HuH-7.5 (cell line): ENCODE results near the gene MAP3K9.
"Not testable (repeated sequence)": the region's sequence is repeated elsewhere in the genome, so short reads cannot be mapped to it uniquely, and the experiment has no call there.

ENCODE experiments used
- DNase-seq: peaks from one replicate; pipeline ENCODE4 v3.0.0; 2011; ENCODE audit warnings: low spot score

Gene MAP3K9

GRCh38 chr14:70724110-70724509, 85.2 kb downstream of the MAP3K9 start:
- DNase-seq = no peak

GRCh38 chr14:70723276-70723675, 86.0 kb downstream of the MAP3K9 start:
- no peak for DNase-seq

DNA sequence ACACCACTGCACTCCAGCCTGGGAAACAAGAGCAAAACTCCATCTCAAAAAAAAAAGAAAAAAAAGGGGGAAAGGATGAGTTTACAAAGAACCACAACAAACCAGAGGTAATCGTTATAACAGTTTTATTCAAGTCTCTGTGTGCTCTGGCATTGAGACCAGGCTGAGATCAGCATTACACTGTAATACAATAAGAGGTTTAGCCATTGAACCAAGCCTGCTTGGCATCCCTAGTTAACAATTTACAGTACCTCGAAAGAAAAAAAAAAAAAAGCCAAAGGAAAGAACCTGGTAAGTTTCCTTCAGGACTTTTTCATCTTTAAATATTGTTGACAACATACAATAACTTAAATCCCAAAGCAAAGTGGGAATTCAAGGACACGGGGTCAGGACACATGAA, 86.9 kb downstream of the MAP3K9 start:
- DNase-seq = no peak

GRCh38 chr14:70721542-70721941, 87.8 kb downstream of the MAP3K9 start:
- DNase-seq = no peak

- DNase-seq = no peak
Measured at GRCh38 chr14:70718383-70719118, 90.8 kb downstream of the MAP3K9 start.

GRCh38 chr14:70716958-70717357, 92.4 kb downstream of the MAP3K9 start:
- no peak for DNase-seq

DNA sequence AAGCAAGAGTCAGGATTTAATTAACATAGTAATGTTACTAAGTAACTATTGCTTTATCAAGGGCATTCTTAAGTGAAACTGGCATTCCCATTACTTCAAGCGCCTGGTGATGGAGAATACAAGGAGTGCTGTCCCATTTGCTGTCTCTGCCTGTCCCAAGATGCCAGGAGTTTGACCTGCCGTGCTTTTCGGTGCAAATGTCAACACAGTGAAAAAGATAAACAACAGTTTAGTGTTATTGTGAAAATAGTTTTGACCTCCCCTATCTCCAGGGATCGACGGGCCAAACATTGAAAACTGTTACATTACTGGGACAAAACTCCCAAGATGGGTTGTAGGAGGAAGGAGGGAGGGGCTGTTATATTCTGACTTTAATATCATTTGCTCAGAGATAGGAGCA, 92.8 kb downstream of the MAP3K9 start:
- DNase-seq = no peak

DNA sequence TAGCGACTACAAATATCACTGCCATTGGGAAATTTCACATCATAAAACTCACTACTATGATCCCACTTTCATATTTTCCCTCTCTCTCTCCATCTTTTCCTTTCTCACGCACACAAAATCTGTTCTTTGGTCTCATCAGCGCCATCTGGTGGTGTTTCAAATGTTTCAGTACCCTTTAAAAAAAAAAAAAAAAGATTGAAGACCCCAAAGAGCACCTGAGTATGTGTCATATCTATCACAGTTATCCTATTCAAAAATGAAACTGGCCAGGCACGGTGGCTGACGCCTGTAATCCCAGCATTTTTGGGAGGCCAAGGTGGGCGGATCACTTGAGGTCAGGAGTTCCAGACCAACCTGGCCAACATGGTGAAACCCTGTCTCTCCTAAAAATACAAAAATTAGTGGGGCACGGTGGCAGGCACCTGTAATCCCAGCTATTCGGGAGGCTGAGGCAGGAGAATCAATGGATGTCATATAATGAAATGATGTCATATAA, 95.2 kb downstream of the MAP3K9 start:
- no peak for DNase-seq

- no peak for DNase-seq
Measured at GRCh38 chr14:70713511-70713916, 95.8 kb downstream of the MAP3K9 start.

DNA sequence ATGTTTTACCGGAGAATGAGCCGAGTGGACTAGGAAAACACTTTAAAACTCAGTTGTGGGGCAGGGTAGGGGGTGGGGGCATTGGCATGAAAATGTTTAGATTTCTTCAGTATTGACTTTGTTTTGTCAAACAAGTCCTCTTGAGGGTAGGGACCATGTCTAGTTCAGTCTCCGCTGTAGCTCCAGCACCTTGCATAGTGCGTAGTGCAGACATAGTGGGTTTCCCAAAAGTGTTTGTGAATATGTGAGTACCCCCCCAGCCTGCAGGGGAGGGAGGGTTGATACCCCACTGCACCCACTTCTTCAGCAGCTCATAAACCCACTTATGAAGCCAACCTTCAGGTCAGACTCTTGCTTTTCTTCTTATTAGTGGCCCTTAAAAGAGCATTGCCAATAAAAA, 96.2 kb downstream of the MAP3K9 start:
- no peak for DNase-seq

DNA sequence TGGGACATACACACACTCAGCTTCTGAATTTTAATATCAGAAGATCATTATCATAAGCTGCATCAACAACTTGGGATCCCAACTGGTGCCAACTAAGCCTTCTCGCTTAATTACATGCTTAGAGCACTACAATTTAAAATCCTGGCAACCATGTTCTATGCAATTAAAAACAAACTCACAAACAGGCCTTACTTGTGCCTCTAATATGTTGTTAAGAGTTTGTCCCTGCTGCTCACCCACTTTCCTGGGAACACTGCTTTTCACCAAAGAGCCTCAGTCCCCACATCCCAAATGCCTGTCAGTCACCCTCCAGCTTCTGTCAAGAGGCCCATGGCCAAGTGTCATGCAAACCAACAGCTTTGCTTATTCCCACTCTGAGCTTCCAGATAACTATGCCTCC, 97.9 kb downstream of the MAP3K9 start:
- no peak for DNase-seq

DNA sequence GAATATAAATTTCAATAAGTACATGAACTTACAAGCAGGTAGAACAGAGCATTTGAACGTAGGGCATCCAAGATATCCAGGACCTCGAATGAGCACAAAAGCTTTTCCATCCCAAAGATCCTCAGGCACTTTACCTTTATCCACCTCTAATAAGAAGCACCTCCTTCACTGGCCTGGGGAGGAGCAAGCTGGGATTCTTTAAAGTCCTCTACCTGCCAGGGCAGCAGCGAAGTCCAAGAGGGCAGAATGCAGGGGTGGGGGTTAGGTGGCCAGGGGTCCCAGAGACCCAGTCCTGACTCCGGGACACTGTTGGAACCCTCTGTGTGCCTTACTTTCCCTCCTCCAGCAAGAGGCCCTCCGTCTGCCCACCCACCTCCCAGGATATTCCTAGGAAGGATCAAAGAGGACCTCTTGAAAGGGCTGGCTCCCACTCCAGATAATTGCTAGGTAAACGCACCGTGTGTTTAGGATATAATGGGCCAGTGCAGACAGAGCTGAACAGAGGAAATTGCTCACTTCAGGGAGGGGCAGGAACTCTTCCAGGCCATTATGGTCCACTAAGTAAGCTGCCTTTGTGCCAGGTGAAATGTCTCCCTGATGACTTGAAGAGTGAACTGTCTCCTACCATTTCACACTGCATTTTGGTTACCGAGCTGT, 99.5 kb downstream of the MAP3K9 start:
- no peak for DNase-seq

- DNase-seq = no peak
Measured at GRCh38 chr14:70708717-70709570, 100.4 kb downstream of the MAP3K9 start.

- no peak for DNase-seq
Measured at GRCh38 chr14:70707138-70708038, 101.9 kb downstream of the MAP3K9 start.

GRCh38 chr14:70706177-70706576, 103.1 kb downstream of the MAP3K9 start:
- no peak for DNase-seq

GRCh38 chr14:70704960-70705359, 104.4 kb downstream of the MAP3K9 start:
- no peak for DNase-seq

- DNase-seq = not testable (repeated sequence)
Measured at GRCh38 chr14:70703621-70704168, 105.6 kb downstream of the MAP3K9 start.

DNA sequence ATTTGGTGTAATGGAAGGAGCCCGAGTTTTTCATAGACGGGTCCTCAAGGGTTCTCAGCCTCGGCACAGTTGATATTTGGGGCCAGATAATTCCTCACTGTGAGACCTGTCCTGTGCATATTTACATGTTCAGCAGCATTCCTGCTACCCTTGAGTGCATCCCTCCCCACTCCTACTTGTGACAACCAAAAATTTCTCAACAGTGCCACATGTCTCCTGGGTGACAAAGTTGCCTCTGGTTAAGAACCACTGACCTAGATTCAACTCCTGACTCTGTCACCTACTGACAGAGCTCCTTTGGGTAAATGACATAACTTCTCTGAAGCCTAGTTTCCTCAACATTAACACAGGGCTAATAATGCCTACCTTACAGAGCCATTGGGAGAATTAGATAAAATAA, 107.2 kb downstream of the MAP3K9 start:
- no peak for DNase-seq

DNA sequence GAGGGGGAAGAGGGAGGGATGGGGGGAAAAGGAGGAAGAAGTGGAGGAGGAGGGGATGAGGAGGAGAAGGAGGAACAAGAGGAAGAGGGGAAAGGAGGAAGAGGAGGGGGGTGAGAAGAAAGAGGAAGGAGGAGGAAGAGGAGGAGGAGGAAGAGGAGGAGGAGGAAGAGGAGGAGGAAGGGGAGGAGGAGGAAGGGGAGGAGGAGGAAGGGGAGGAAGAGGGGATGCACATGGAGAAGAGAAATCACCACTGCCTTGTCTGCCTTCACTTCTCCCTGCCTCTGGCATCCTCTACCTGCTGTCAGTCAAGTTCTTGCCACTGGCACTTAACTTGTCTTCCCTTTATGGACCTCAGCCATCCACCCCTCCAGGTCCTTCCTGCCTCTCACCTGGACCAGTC, 107.7 kb downstream of the MAP3K9 start:
- no peak for DNase-seq

DNA sequence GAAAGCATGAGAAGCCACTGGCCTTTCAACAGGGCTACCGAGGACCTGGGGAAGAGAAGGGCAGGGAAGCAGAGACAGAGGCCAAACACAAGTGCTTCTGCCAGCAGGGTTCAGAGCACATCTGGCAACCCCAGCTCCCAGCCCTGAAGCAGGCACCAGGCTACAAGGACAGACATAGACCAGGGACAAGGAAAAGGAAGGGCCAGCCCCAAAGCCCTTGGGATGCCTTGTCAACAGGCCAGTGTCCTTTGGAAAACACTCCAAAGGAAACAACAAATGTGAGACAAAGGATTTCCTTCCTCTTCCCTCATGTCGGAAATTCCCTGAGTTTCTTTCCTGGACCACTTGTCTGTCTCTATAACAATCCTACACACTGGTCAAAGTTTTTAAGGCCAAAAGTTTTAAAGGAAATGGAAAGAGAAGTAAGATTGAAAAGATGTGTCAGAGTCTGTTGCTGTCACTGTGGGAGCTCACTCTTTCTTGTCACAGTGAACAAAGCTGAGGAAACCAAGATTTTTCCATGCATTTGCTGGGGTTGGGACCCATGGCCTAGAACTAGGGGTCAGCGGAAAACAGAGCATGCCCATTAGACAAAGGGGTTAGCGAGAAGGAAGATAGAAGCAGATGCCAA, 108.2 kb downstream of the MAP3K9 start:
- no peak for DNase-seq

DNA sequence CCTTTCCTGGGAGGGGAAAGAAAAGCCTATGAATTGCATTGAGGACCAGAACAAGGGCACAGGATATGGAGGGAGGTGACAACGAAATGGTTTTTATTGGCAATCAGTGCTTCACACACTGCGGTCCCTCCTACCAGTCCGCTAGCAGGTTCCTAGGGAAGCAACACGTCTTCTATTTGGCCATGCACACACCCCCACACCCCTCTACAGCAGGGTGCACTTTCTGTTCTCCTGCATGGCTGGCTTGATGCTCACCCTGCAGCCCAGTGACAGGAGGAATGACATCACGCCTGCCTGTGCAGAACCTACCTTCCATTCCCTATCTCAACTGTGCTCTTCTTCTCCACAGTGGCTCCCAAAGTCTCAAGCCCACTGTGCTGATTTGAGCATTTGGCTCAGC, 109.7 kb downstream of the MAP3K9 start:
- no peak for DNase-seq
